HG03175 (cell line): Measurements from ENCODE around the gene ZNF584.
"Not testable (repeated sequence)": the region's sequence is repeated elsewhere in the genome, so short reads cannot be mapped to it uniquely, and the experiment has no call there.

Experiments used
- ATAC-seq: cut with Tn5 transposase; IDR thresholded peaks from one replicate; pipeline ENCODE4 v1.9.1; 2021; ENCODE audit warnings: mild to moderate bottlenecking, moderate library complexity; ENCODE audit not compliant: unreplicated experiment

ZNF584 gene

GRCh38 chr19:58408152-58409009, at the start of gene ZNF584:
Gene ZNF584 (plus strand): TSS chr19:58408649. CDS start chr19:58409148, 499 bp downstream.
- peak; percentile 95 for ATAC-seq

- ATAC-seq, result peak; percentile 16
Observed at GRCh38 chr19:58361900-58362271, 46.6 kb upstream of the ZNF584 start.

GRCh38 chr19:58362272-58362994, 46.0 kb upstream of the ZNF584 start, which contains the start of gene ZNF497:
Gene ZNF497 (minus strand): TSS chr19:58362751. CDS start chr19:58357635, 5,116 bp downstream.
- peak; percentile 78 for ATAC-seq

- ATAC-seq, result no peak
Observed at GRCh38 chr19:58364146-58364545, 44.3 kb upstream of the ZNF584 start.

GRCh38 chr19:58366585-58367430, 41.6 kb upstream of the ZNF584 start:
- ATAC-seq, result no peak

GRCh38 chr19:58367698-58368454, 40.6 kb upstream of the ZNF584 start:
- ATAC-seq, result no peak

- no peak for ATAC-seq
Observed at GRCh38 chr19:58368561-58369360, 39.7 kb upstream of the ZNF584 start.

- ATAC-seq, result no peak
Observed at GRCh38 chr19:58372311-58373133, 35.9 kb upstream of the ZNF584 start.

GRCh38 chr19:58374200-58374599, 34.2 kb upstream of the ZNF584 start:
- no peak for ATAC-seq

- ATAC-seq, result not testable (repeated sequence)
Observed at GRCh38 chr19:58376724-58377123, 31.7 kb upstream of the ZNF584 start.

GRCh38 chr19:58379246-58379645, 29.2 kb upstream of the ZNF584 start:
- ATAC-seq, result no peak

GRCh38 chr19:58380037-58380661, 28.3 kb upstream of the ZNF584 start:
- ATAC-seq, result no peak

- peak; percentile 84 for ATAC-seq
Observed at GRCh38 chr19:58380662-58381459, 27.6 kb upstream of the ZNF584 start, which contains the start of gene ZNF837. Gene ZNF837 (minus strand): TSS chr19:58381030. CDS start chr19:58369332, 11,698 bp downstream.

- ATAC-seq, result no peak
Observed at GRCh38 chr19:58381460-58382212, 26.8 kb upstream of the ZNF584 start.

GRCh38 chr19:58382997-58383603, 25.3 kb upstream of the ZNF584 start:
- no peak for ATAC-seq

GRCh38 chr19:58385313-58385890, 23.0 kb upstream of the ZNF584 start:
- no peak for ATAC-seq
